HL-60 (cell line): ENCODE measurements around the gene NLGN1.

Experiments used
- DNase-seq, 2 experiments: peaks; one replicate each; pipeline ENCODE4 v3.0.0-alpha.2; 2010 to 2020; ENCODE audit warnings: low read depth in 1 of 2, low spot score in 1 of 2
- H3K27ac ChIP-seq: fragments of 250-450 bp; sonication (Bioruptor Pico); replicated peaks from 2 replicates; pipeline ENCODE4 v1.5.1; 2020; ENCODE audit warnings: mild to moderate bottlenecking, moderate library complexity
- H3K27me3 ChIP-seq: fragments of 250-450 bp; sonication (Bioruptor Pico); 2 replicates; pipeline ENCODE4 v1.5.1; 2021; ENCODE audit warnings: mild to moderate bottlenecking, moderate library complexity; ENCODE audit not compliant: insufficient read depth, poor library complexity, severe bottlenecking
- H3K4me3 ChIP-seq: replicated peaks from 2 replicates; pipeline ENCODE4 v1.5.1; 2011; ENCODE audit warnings: mild to moderate bottlenecking, control low read depth, low read length; ENCODE audit not compliant: insufficient read depth
- CTCF ChIP-seq: IDR thresholded peaks from one replicate; pipeline ENCODE4 v1.5.1; 2011; ENCODE audit warnings: low read length, control low read depth, inconsistent platforms; ENCODE audit not compliant: insufficient read depth
- GABPA ChIP-seq: IDR thresholded peaks from 2 replicates; pipeline ENCODE4 v1.6.1; 2012; ENCODE audit warnings: low read depth
- POLR2AphosphoS5 ChIP-seq: IDR thresholded peaks from 2 replicates; pipeline ENCODE4 v1.6.1; 2012; ENCODE audit warnings: low read depth
- REST ChIP-seq: IDR thresholded peaks from 2 replicates; pipeline ENCODE4 v1.6.1; 2012; ENCODE audit warnings: low read depth; ENCODE audit not compliant: insufficient replicate concordance
- SPI1 ChIP-seq: IDR thresholded peaks from 2 replicates; pipeline ENCODE4 v1.6.1; 2012; ENCODE audit warnings: low read depth, mild to moderate bottlenecking, borderline replicate concordance

Gene NLGN1

GRCh38 chr3:173923204-173923603 lies 525.7 kb downstream of the NLGN1 start:
- Histone ChIP-seq H3K27me3 (no peaks in the 10 kb centered on the region), H3K4me3 (no peak overlapping the region), H3K27ac (no peak overlapping the region)
- TF ChIP-seq POLR2AphosphoS5 (no peak), CTCF (no peak), GABPA (no peak), REST (no peak), SPI1 (no peak)
- no peak for DNase-seq

GRCh38 chr3:173930251-173930650 lies 532.7 kb downstream of the NLGN1 start:
- Histone ChIP-seq H3K27me3 (no peaks in the 10 kb centered on the region), H3K27ac (no peak overlapping the region), H3K4me3 (no peak overlapping the region)
- no peak for TF ChIP-seq REST
- no peak for TF ChIP-seq CTCF
- no peak for TF ChIP-seq SPI1
- TF ChIP-seq POLR2AphosphoS5: no peak
- TF ChIP-seq GABPA: no peak
- DNase-seq: no peak

- no peak for DNase-seq
- no peak overlapping the region for H3K27ac ChIP-seq
- TF ChIP-seq CTCF: no peak
- TF ChIP-seq GABPA: no peak
- TF ChIP-seq REST: no peak
- TF ChIP-seq SPI1: no peak
- no peak for TF ChIP-seq POLR2AphosphoS5
- H3K27me3 ChIP-seq: no peaks in the 10 kb centered on the region
- no peak overlapping the region for H3K4me3 ChIP-seq
Measured at GRCh38 chr3:173932624-173933023, 535.1 kb downstream of the NLGN1 start.
